Measurements from ENCODE around the gene RASA1. TPM values are rescaled to one million over a fixed set of nuclear protein-coding genes. Genes with fewer than 3 reads are reported as not detected.

Gene RASA1
- total and polyA plus RNA-seq, 9 of the 15 experiments (the other 6 are each of a cell fraction or from before 2014, with no cell fraction given), result 3.2 to 17.3 (median 9.2) TPM

- TF ChIP-seq ZNF655 (CRISPR knock-in tag; IDR thresholded peaks at IDR 0.05) (no peak), ELK3 (CRISPR knock-in tag; IDR thresholded peaks at IDR 0.05) (no peak), PHF21A (IDR thresholded peaks at IDR 0.05; ENCODE audit: borderline replicate concordance, low read depth) (0 out of 2 replicates have a peak, but pooled peaks have one; percentile 41), BHLHE40 (IDR thresholded peaks at IDR 0.05; ENCODE audit: low read length) (no peak), KLF6 (CRISPR knock-in tag; IDR thresholded peaks at IDR 0.05; ENCODE audit: borderline replicate concordance) (no peak), POLR2H (tag; IDR thresholded peaks at IDR 0.05; ENCODE audit: low read depth) (peak; percentile 42; the same call in 1 of the 2 replicates), ZBTB49 (CRISPR knock-in tag; IDR thresholded peaks at IDR 0.05; ENCODE audit: borderline replicate concordance) (no peak), SNRNP70 (optimal IDR thresholded peaks at IDR 0.05; ENCODE audit: low read depth, low read length) (no peak), KLF10 (CRISPR knock-in tag; IDR thresholded peaks at IDR 0.05) (no peak), GTF2A2 (tag; IDR thresholded peaks at IDR 0.05) (no peak), ZNF143 (CRISPR knock-in tag; IDR thresholded peaks at IDR 0.05) (no peak), VEZF1 (CRISPR knock-in tag; IDR thresholded peaks at IDR 0.05) (no peak), KDM1A (IDR thresholded peaks at IDR 0.05) (0 out of 4 replicates have a peak, but pooled peaks of 1 of the 2 experiments have one; percentile 11), GTF3C2 (IDR thresholded peaks at IDR 0.05; ENCODE audit: borderline replicate concordance, extremely low read depth, insufficient read length) (no peak), TFE3 (CRISPR knock-in tag; IDR thresholded peaks at IDR 0.05) (no peak), ZNF785 (CRISPR knock-in tag; IDR thresholded peaks at IDR 0.05) (no peak), ZNF644 (tag; IDR thresholded peaks at IDR 0.05; ENCODE audit: low read depth) (no peak)
Observed at GRCh38 chr5:87400305-87400899, 132.7 kb downstream of the RASA1 start (continued).

All from K562 (cell line).